Right kidney (tissue), 1 donor: ENCODE measurements around the gene LRRC8C.

Experiments used
- DNase-seq: peaks from one replicate; pipeline ENCODE4 v3.0.0-alpha.2; 2016

The LRRC8C gene

GRCh38 chr1:89633248-89633799 lies 404 bp downstream of the LRRC8C start:
- peak; percentile 93 for DNase-seq

GRCh38 chr1:89633800-89634625 lies 1.1 kb downstream of the LRRC8C start:
- peak; percentile 68 for DNase-seq

- no peak for DNase-seq
Measured at GRCh38 chr1:89635825-89636815, 3.2 kb downstream of the LRRC8C start.

GRCh38 chr1:89637496-89637895 lies 4.6 kb downstream of the LRRC8C start:
- DNase-seq: no peak

GRCh38 chr1:89640440-89640839 lies 7.5 kb downstream of the LRRC8C start:
- no peak for DNase-seq

GRCh38 chr1:89641781-89642180 lies 8.9 kb downstream of the LRRC8C start:
- DNase-seq: no peak

GRCh38 chr1:89643577-89643976 lies 10.7 kb downstream of the LRRC8C start:
- no peak for DNase-seq

GRCh38 chr1:89644119-89644814 lies 11.3 kb downstream of the LRRC8C start:
- DNase-seq: no peak

GRCh38 chr1:89646259-89646658 lies 13.3 kb downstream of the LRRC8C start:
- DNase-seq: no peak

- no peak for DNase-seq
Measured at GRCh38 chr1:89649783-89650182, 16.9 kb downstream of the LRRC8C start.

GRCh38 chr1:89652373-89652772 lies 19.5 kb downstream of the LRRC8C start:
- no peak for DNase-seq

- DNase-seq: no peak
Measured at GRCh38 chr1:89657886-89658285, 25.0 kb downstream of the LRRC8C start.

- DNase-seq: no peak
Measured at GRCh38 chr1:89659322-89660081, 26.6 kb downstream of the LRRC8C start.

GRCh38 chr1:89660224-89661061 lies 27.5 kb downstream of the LRRC8C start:
- DNase-seq: no peak

GRCh38 chr1:89665941-89666340 lies 33.0 kb downstream of the LRRC8C start:
- DNase-seq: no peak

GRCh38 chr1:89666640-89667039 lies 33.7 kb downstream of the LRRC8C start:
- DNase-seq: no peak

GRCh38 chr1:89667691-89668090 lies 34.8 kb downstream of the LRRC8C start:
- no peak for DNase-seq

GRCh38 chr1:89668961-89669360 lies 36.0 kb downstream of the LRRC8C start:
- no peak for DNase-seq

- DNase-seq: no peak
Measured at GRCh38 chr1:89669441-89669840, 36.5 kb downstream of the LRRC8C start.

- DNase-seq: no peak
Measured at GRCh38 chr1:89670163-89670562, 37.2 kb downstream of the LRRC8C start.

GRCh38 chr1:89670711-89671110 lies 37.8 kb downstream of the LRRC8C start:
- no peak for DNase-seq
